GM18507 (cell line): ENCODE measurements around the gene GRID1.
"Not testable (repeated sequence)": the region's sequence is repeated elsewhere in the genome, so short reads cannot be mapped to it uniquely, and the experiment has no call there.

Experiments used
- DNase-seq: peaks from one replicate; pipeline ENCODE4 v3.0.0; 2011; ENCODE audit warnings: low read depth; ENCODE audit not compliant: insufficient read length; ENCODE audit errors: extremely low spot score
- FAIRE-seq: peaks from 2 replicates; lab custom pipeline; 2011; peaks lifted over from hg19 to GRCh38; lab: Jason Lieb, UNC

Gene GRID1

DNA sequence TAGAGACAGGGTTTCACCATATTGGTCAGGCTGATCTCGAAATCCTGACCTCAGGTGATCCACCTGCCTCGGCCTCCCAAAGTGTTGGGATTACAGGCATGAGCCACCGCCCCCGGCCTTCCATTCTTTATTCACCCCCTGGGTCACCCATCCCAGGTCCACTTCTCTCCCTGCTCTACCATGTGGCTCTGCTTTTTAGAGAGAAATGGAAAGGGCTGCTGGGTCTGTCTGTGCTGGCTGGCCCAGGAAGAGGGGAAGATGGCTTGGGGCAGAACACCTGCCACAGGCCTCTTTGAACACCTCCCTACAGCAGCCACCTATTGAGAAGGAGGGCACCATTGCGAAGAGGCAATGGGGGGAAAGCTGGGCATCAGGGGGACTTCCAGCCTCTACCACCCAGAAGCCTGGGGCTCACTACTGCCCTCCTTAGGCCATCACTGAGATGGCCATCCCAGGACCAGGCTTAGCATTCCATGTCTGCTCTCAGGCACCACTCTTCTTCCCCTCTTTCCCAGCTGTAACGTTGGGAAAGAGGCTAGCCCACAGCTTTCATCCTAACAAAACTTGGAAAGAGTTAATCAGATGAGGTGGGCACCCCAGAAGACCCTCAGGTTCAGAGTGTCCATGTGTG is 256.3 kb downstream of the GRID1 start:
- no peak for DNase-seq
- no peak for FAIRE-seq

DNA sequence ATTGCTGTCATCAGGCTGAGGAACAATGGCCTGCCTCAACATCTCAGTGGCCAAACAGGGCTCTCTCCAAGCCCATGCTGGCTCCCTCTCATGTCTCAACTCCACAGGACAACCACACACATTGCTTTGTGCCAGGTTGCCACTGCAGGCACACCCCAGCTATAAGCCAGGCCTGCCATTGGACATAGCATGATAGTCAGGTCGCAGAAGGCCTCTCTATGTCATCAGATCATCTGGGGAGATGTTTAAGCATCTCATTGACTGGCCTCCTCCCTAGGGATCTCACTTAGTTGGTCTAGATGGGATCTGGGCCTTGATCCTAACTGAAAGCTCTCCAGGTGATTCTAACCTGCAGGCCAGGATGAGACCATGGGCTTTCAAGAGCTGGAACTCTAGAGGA is 257.2 kb downstream of the GRID1 start:
- no peak for DNase-seq
- FAIRE-seq: no peak

DNA sequence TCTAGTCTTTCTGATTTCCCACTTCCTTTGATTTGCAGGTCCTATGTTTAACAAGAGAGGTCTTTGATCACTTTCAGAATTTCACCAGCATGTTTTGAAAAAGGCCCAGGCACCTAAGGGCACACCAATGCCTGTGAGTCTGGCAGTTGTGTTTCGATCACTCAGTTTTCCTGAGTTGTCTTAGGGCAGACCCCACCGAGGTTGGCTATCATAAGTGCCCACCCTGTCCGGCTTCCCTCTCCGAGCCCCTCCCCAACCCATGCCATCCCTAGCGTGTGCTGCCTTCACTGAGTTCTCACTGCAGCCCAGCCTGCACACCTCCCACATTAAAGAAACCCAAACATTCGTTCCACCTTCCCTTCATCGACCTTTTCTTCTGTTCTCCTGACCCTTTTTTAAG is 257.9 kb downstream of the GRID1 start:
- FAIRE-seq (no peak), DNase-seq (no peak)

DNA sequence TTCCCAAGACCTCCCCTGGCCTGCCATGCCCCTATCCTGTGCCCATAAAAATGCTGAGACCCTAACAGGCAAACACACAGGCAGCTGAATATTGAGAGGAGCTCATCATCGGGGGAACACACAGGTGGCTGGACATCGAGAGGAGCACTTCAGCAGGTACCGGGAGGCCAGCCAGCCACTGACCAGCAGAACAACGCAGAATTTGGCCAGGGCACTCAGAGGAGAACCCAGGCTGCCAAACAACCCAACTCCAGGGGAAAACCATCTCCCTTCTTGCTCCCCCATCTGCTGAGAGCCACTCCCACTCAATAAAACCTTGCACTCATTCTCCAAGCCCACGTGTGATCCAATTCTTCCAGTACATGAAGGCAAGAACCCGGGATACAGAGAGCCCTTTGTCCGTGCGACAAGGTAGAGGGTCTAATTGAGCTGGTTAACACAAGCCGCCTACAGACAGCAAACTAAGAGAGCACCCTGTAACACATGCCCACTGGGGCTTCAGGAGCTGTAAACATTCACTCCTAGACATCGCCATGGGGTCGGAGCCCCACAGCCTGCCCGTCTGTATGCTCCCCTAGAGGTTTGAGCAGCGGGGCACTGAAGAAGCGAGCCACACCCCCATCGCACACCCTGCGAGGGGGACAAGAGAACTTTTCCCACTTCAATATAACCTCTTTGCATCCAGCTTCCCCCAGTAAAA is 258.8 kb downstream of the GRID1 start:
- FAIRE-seq, DNase-seq: not testable (repeated sequence)

DNA sequence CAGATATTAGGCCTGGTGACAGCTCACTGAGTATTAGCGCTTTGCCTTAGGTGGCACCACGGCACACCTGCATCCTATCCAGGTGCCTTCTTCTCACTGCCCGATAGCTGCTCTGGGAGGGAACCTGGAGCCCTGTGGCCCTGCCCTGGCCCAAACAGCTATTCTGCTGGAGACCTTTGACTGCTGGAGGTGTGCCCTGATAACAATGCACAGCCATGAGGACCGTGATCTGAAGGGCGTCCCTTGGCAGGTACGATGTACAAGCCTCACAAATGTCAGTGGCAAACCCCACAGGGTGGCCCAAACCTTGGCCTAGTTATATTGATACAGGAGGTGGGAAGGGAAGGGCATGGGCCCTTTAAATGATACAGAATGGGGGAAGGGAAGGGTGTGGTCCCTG is 259.5 kb downstream of the GRID1 start:
- FAIRE-seq: no peak
- DNase-seq: no peak

DNA sequence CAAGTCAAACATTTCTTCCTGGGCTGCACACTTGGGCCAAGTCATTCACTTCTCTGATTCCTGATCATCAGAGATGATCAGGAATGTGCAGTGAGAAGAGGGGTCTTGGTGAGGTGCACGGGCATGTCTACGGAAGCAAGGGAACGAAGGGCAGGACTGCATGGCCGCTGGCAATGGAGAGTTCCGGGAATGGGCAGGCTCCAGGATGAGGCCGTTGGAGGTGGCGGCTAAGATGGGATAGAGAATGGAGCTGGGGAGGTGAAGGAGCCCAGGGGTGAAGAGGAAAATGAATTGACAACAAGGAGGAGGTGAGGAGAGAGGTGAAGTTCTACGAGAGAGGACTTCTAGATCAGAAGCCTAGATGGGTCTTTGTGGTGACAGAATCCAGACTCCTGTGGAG is 260.0 kb downstream of the GRID1 start:
- no peak for DNase-seq
- FAIRE-seq: no peak

DNA sequence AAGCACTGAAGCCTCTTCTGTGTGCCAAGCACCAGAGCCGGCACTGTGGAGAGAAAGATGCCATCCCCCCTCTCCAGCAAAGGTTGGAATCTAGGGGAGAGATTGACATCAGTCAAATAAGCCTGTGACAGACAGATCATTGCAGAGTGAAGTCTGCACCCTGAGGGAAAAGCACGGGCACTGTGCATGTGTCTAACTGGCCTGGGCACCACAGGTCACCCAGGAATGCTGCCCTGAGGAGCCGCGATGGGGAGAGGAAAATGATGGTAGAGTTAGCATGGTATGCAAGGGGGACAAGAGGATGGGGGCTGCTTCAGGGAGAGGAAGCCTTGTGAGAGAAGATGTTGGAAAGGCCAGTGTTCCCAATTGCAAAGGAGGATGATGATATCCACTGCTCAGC is 261.0 kb downstream of the GRID1 start:
- FAIRE-seq (no peak), DNase-seq (no peak)

DNA sequence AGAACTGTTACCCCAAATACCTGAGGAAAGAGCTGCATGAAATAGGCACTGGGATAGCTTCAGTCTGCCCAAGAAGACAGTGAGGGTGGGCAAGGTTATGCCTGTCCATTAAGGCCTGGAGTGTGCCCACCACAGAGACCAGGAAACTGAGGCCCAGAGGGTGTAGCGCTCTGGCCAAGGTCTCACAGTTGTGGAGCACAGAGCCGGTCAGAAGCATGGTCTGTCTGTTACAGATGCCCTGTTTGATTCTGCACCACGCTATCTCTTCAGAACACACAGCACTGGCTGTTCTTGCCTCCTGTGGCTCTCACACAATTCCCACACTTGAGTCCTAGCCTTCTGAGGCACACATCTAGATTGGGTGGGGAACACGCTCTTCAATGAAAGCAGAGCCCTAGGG is 261.4 kb downstream of the GRID1 start:
- FAIRE-seq: no peak

DNA sequence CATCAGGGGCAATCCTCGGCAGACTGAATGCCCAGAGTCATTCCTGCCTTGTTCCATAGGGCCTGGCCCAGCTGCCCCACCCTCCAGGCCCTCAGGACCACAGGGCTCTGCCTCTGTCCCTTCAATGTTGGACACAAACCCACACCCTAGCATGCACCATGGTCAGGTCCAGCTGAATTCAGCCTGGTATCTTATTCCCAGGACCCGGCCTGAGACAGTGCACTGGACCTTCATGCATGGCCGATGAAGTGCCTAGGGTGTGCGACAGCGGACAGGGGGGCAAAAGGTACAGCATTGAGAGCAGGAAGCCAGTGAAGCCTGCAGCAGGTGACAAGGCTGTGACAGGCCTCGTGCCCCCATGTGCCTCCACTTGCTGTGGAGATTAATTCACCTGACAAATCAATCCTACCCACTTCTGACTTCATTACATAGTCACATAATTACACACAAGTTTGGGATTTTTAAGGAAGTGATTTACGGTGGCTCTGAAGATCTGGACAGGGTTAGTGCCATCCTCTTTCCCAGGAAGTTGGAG is 261.9 kb downstream of the GRID1 start:
- FAIRE-seq (no peak), DNase-seq (no peak)

More for the DNA sequence above, 261.4 kb downstream of the GRID1 start:
- no peak for DNase-seq

DNA sequence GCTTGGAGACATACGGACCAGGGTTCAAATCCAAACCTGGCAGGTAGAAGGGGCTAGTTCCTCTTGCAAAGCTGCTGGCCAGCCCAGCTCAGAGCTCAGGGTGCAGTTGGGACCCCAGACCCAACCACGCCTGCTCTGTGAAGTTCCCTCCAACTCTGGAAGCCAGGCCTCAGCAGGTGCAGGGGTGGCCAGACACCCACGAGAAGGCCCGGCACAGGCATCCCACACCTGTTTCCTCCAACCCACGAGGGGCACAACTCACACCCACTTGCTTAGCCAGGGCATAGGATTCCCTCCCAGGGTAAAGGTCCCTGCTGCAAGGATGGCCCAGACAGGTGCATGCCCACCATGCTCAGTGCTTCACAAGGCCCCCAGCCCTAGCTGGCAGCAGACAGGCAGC is 262.4 kb downstream of the GRID1 start:
- DNase-seq (no peak), FAIRE-seq (no peak)

DNA sequence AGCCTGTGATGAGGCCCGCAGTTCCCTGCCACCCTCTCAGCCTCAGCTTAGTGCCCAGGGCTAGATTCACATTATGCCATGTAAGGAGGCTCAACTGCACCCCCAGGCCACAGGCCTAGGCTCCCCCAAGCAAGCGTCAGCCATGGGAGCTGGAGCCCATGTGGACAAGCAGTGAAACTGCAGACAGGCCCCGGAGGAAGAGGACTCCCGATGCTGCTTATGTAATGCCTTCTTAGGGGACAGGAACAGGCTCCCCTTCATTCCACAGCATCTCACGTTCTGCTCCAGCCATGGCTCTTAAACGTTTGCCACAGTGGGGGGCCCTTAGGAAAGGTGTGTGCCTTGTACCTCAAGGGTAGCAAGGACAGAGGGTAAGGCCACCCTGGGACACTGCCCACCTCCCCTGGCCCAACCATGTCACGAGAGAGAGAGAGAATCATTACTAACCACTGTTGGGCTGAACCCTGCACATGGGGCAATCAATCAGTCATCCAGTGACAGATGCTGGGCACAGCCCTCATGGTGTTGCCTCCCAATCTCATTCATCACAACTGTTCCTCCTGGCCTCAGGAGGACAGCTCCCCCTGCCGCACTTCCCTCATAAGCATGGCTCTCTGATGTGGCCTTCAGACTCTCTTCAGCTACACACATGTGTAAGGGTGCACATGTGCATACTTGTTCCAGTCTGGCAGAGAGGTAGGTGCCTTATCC is 263.0 kb downstream of the GRID1 start:
- no peak for DNase-seq
- FAIRE-seq: no peak

DNA sequence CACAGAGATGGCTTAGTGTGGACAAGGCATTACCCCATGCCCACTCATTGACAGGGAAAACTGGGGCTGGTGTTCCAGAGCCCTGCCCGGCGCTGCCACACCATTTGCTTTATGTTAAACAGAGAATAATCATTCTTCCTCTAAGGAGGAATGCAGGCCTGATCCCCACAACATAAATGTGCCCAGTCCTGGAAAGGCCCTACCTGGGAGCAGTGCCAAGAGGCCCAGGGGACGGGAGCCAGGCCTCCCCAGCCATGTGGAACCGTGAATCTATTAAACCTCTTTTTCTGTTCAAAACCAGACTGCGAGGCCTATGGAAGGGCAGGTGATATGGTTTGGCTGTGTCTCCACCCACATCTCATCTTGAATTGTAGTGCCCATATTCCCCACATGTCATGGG is 264.1 kb downstream of the GRID1 start:
- DNase-seq: no peak
- no peak for FAIRE-seq

DNA sequence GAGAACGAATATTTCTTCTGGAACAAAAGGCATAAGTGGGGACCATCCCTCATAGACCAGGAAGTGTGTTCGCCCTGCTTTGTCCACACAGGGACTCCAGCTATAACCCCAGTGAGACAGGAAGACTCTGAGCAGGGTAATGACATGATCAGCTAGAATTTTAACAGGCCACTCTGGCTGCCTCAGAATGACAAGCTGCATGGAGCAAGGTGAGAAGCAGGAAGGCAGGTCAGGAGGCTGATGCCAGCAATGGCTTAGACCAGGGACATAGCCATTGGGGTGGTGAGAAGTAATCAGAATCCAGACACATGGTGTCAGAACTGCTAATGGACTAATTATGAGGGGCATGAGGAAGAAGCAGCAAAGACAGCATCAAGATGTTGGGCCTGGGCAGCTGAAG is 264.6 kb downstream of the GRID1 start:
- no peak for FAIRE-seq
- no peak for DNase-seq

DNA sequence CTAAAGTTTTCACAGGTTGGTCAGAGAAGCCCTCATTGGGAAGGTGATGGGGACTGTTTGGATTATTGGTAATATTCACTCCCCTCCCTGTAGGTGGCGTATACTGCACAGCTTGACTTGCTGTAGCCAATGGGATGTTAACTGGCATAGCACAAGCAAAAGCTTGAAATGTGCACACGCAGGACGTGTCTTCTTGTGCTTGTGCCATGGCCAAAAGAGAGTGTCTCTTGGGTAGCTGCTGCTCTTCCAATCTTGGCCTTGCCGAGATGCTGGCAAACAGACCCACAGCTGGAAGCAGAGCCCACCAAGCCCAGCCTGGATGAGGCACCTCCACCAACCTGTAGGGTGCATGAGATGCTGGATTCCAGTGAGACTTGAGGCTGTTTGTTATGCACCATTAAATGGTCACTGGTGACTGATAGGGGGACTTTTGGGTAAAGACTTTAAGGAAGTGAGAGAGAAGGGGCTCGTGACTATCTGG is 266.0 kb downstream of the GRID1 start:
- peak; percentile 12 for DNase-seq
- FAIRE-seq: peak; percentile 45

DNA sequence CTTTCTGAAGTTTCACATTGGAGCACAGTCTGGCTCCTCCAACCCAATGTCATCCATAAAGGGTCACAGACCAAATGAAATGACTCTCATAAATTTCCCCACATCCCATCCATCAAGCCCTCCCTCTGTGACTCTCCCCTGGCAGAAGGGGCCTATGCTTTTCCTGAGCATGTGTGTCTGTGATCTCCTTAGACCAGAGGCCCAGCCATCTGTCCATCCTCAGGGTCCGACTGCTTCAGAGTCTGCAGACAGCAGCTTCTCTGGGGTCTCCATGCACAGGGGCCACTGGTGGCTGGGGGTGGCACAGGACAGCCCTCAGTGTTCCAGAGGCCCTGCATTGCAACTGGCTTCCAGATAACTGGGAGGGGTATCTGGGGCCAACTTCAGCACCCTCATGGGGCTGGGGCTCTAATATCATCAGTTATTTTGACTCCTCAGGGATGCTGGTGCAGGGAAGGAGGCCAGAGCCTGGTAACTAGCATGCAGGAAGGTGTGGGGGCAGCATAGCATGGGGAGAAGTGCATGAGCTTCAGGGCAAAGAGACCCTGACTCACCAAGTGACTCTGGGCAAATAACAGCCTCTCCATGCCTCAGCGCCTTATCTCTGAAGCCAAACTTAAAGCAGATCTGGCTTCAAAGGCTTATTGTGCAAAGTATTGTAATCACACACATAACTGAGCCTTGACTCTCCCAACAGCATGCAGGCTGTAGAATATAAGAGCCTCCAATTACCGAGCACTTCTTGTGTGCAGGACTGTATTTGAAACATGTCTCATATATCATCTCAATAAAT is 266.9 kb downstream of the GRID1 start:
- DNase-seq (no peak), FAIRE-seq (no peak)

DNA sequence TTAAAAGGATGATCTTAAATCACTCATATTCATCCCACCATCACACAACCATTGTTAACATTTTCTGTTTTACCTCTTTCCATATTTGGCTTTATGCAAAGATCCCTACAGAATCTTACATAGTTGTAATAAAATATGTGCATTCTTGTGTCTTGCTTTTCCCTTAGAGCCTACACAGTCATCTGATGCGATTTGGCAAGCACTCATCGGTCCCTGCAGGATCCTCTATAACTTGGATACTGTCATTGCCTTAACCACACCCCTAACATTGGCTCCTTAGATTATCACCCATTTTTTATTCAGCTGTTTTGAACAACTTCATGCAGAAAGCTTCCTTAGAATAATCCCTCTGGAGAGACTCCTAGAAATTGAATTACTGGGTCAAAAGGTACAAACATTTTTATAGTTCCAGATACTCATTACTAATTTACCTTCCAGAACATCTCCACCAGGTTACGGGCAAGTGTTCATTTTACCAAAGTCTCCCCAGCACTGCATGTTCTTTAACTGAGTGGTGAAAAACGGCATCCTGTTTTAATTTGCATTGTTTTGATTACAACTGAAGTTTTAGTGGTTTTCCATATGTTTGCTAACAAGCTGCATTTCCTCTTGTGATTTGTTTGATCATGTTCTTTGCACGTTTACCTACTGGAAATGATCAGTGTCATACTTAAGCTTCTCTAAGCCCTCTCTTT is 268.3 kb downstream of the GRID1 start:
- no peak for FAIRE-seq

DNA sequence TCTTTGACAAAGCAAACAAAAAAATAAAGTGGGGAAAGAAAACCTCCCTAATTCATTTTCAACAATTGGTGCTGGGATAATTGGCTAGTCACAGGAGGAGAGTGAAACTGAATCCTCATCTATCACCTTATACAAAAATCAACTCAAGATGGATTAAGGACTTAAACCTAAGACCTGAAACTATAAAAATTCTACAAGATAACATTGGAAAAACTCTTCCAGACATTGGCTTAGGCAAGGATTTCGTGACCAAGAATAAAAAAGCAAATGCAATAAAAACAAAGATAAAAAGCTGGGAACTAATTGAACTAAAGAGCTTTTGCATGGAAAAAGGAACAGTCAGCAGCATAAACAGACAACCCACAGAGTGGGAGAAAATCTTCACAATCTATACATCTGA is 271.5 kb downstream of the GRID1 start:
- not testable (repeated sequence) for DNase-seq, FAIRE-seq

More for the DNA sequence above, 268.3 kb downstream of the GRID1 start:
- DNase-seq: no peak

DNA sequence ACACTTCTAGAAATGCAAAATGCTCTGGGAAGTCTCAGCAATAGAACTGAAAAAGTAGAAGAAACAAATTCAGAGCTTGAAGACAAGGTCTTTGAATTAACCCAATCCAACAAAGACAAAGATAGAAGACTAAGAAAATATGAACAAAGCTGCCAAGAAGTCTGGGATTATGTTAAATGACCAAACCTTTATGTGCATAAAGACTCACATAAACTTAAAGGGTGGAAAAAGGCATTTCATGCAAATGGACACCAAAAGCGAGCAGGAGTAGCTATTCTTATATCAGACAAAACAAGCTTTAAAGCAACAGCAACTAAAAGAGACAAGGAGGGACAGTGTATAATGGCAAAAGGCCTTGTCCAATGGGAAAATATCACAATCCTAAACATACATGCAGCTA is 274.3 kb downstream of the GRID1 start:
- DNase-seq, FAIRE-seq: not testable (repeated sequence)

DNA sequence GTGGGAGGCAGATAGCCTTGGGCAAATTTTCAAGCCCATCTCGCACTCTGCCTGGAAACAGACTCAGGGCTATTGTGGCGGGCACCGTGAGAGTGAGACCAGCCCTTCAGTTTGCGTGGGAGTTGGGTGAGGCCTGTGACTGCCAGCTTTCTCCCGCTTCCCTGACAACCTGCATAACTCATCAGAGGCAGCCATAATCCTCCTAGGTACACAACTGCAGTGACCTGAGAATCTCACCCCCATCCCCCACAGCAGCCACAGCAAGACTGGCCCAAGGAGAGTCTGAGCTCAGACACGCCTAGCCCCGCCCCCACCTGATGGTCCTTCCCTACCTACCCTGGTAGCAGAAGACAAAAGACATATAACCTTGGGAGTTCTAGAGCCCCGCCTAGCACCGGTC is 275.4 kb downstream of the GRID1 start:
- DNase-seq: no peak
- FAIRE-seq: no peak
